Left kidney (tissue), 2 donors: Measurements from ENCODE around the gene TMEM240. TPM values are rescaled to one million over a fixed set of nuclear protein-coding genes. Genes with fewer than 3 reads are reported as not detected.
A peak's percentile ranks its signal among the peaks of the same experiment; 100 is the strongest.
"Not testable (repeated sequence)": the region's sequence is repeated elsewhere in the genome, so short reads cannot be mapped to it uniquely, and the experiment has no call there.

Source experiments
- DNase-seq: peaks from one replicate; pipeline ENCODE4 v3.0.0-alpha.2; 2013
- polyA plus RNA-seq: library from polyadenylated mRNA; unstranded; fragments of 120-200 nt; gene quantifications from one replicate; pipeline ENCODE4 v1.2.1, GENCODE V29; 2013; ENCODE audit not compliant: insufficient read length

TMEM240 gene
- polyA plus RNA-seq, 1 donor: 3.7 TPM

- no peak for DNase-seq
Observed at GRCh38 chr1:1540818-1541628, 599 bp upstream of the TMEM240 start.

GRCh38 chr1:1539310-1540089 lies 924 bp downstream of the TMEM240 start:
- DNase-seq: peak; percentile 41

- no peak for DNase-seq
Observed at GRCh38 chr1:1538989-1539309, 1.5 kb downstream of the TMEM240 start.

- no peak for DNase-seq
Observed at GRCh38 chr1:1538334-1538733, 2.1 kb downstream of the TMEM240 start.

GRCh38 chr1:1537626-1538250 lies 2.7 kb downstream of the TMEM240 start:
- DNase-seq: no peak

- no peak for DNase-seq
Observed at GRCh38 chr1:1536938-1537546, 3.4 kb downstream of the TMEM240 start.

GRCh38 chr1:1536019-1536937 lies 4.1 kb downstream of the TMEM240 start:
- no peak for DNase-seq

- DNase-seq: no peak
Observed at GRCh38 chr1:1535201-1536018, 5.0 kb downstream of the TMEM240 start.

- no peak for DNase-seq
Observed at GRCh38 chr1:1534401-1535154, 5.8 kb downstream of the TMEM240 start.

GRCh38 chr1:1533894-1534291 lies 6.5 kb downstream of the TMEM240 start:
- DNase-seq: not testable (repeated sequence)

- not testable (repeated sequence) for DNase-seq
Observed at GRCh38 chr1:1533176-1533893, 7.1 kb downstream of the TMEM240 start.

- DNase-seq: no peak
Observed at GRCh38 chr1:1531947-1532346, 8.5 kb downstream of the TMEM240 start.

GRCh38 chr1:1529936-1530335 lies 10.5 kb downstream of the TMEM240 start:
- no peak for DNase-seq

- no peak for DNase-seq
Observed at GRCh38 chr1:1529321-1529720, 11.1 kb downstream of the TMEM240 start.

- no peak for DNase-seq
Observed at GRCh38 chr1:1528301-1529267, 11.8 kb downstream of the TMEM240 start.

- DNase-seq: no peak
Observed at GRCh38 chr1:1527092-1527816, 13.2 kb downstream of the TMEM240 start.

- not testable (repeated sequence) for DNase-seq
Observed at GRCh38 chr1:1526476-1526875, 13.9 kb downstream of the TMEM240 start.
